Endothelial cell of umbilical vein (primary cell): ENCODE measurements around the gene KRT79.

Experiments
- EZH2 ChIP-seq: IDR thresholded peaks from 2 replicates; pipeline ENCODE4 v1.6.1; 2012; ENCODE audit warnings: borderline replicate concordance, low read depth, mild to moderate bottlenecking, moderate library complexity, low read length, inconsistent platforms; ENCODE audit not compliant: severe bottlenecking
- MYC ChIP-seq: IDR thresholded peaks from one replicate; pipeline ENCODE4 v1.6.1; 2011; ENCODE audit warnings: mild to moderate bottlenecking, low read depth, low read length
- POLR2AphosphoS5 ChIP-seq: IDR thresholded peaks from 2 replicates; pipeline ENCODE4 v1.6.1; 2012; ENCODE audit warnings: low read depth, mild to moderate bottlenecking, control low read depth, low read length, moderate library complexity; ENCODE audit not compliant: insufficient read depth
- TF ChIP-seq, protein P1 (sequence below), 2 donors: IDR thresholded peaks; 1 replicate in 1 of 2; 2 replicates in 1 of 2; pipeline ENCODE4 v1.5.1; 2011; ENCODE audit warnings: low read length in 2 of 2, mild to moderate bottlenecking in 2 of 2, moderate library complexity in 2 of 2, control low read depth in 1 of 2, inconsistent platforms in 1 of 2, low read depth in 1 of 2; ENCODE audit not compliant: insufficient read depth in 1 of 2; ENCODE audit errors: extremely low read depth in 1 of 2

GRCh38 chr12:52815676-52816588 lies 18.2 kb downstream of the KRT79 start:
- TF ChIP-seq, protein P1, sequence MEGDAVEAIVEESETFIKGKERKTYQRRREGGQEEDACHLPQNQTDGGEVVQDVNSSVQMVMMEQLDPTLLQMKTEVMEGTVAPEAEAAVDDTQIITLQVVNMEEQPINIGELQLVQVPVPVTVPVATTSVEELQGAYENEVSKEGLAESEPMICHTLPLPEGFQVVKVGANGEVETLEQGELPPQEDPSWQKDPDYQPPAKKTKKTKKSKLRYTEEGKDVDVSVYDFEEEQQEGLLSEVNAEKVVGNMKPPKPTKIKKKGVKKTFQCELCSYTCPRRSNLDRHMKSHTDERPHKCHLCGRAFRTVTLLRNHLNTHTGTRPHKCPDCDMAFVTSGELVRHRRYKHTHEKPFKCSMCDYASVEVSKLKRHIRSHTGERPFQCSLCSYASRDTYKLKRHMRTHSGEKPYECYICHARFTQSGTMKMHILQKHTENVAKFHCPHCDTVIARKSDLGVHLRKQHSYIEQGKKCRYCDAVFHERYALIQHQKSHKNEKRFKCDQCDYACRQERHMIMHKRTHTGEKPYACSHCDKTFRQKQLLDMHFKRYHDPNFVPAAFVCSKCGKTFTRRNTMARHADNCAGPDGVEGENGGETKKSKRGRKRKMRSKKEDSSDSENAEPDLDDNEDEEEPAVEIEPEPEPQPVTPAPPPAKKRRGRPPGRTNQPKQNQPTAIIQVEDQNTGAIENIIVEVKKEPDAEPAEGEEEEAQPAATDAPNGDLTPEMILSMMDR (IDR thresholded peaks at IDR 0.05; ENCODE audit: extremely low read depth in 1 of 2, insufficient read depth in 1 of 2, low read depth in 1 of 2, low read length in 2 of 2), result no peak
- TF ChIP-seq POLR2AphosphoS5 (no peak), EZH2 (no peak), MYC (no peak)
